Cardiac fibroblast (primary cell): ENCODE results near the gene SPEF2.

Experiments used
- DNase-seq, 2 donors: peaks; one replicate each; pipeline versions ENCODE4 v3.0.0 to v3.0.0-alpha.2; 2010; ENCODE audit warnings: low read depth in 2 of 2
- H3K4me3 ChIP-seq, 2 donors: replicated peaks in 1 of 2; 1 replicate in 1 of 2; 2 replicates in 1 of 2; pipeline ENCODE4 v1.5.1; 2011; ENCODE audit warnings: low read depth in 2 of 2, low read length in 2 of 2, mild to moderate bottlenecking in 2 of 2, moderate library complexity in 1 of 2
- CTCF ChIP-seq: IDR thresholded peaks from one replicate; pipeline ENCODE4 v1.5.1; 2011; ENCODE audit warnings: low read depth, mild to moderate bottlenecking, low read length, inconsistent platforms

The SPEF2 gene

GRCh38 chr5:35617435-35618303 lies at the start of gene SPEF2:
SPEF2 (plus strand) TSS chr5:35617863; CDS start chr5:35617998, 135 bp downstream.
- TF ChIP-seq CTCF: peak; percentile 80
- DNase-seq: peak; percentile 93 to 94
- H3K4me3 ChIP-seq: peak within 1 kb of the TSS; percentile 72 to 89

- TF ChIP-seq CTCF: no peak
- H3K4me3 ChIP-seq: no peak overlapping the region
- no peak for DNase-seq
Observed at GRCh38 chr5:35575578-35575977, 42.1 kb upstream of the SPEF2 start.

GRCh38 chr5:35587419-35587818 lies 30.2 kb upstream of the SPEF2 start:
- TF ChIP-seq CTCF: no peak
- H3K4me3 ChIP-seq: no peak overlapping the region
- DNase-seq: no peak

GRCh38 chr5:35593338-35593737 lies 24.3 kb upstream of the SPEF2 start:
- H3K4me3 ChIP-seq: no peak overlapping the region
- no peak for DNase-seq
- no peak for TF ChIP-seq CTCF

- TF ChIP-seq CTCF: no peak
- peak in 1 of 2 donors; percentile 1 for DNase-seq
- no peak overlapping the region for H3K4me3 ChIP-seq
Observed at GRCh38 chr5:35598707-35599370, 18.8 kb upstream of the SPEF2 start.

GRCh38 chr5:35600591-35600990 lies 17.1 kb upstream of the SPEF2 start:
- no peak for DNase-seq
- no peak for TF ChIP-seq CTCF

More at GRCh38 chr5:35600591-35600990, 17.1 kb upstream of the SPEF2 start:
- no peak overlapping the region for H3K4me3 ChIP-seq
